GM19438 (cell line): ENCODE data around the gene CYTH1.
A peak's percentile ranks its signal among the peaks of the same experiment; 100 is the strongest.

Experiments used
- ATAC-seq: cut with Tn5 transposase; IDR thresholded peaks from one replicate; pipeline ENCODE4 v1.9.1; 2021; ENCODE audit warnings: low read depth; ENCODE audit not compliant: unreplicated experiment

CYTH1 gene

GRCh38 chr17:78719630-78720298, 62.3 kb downstream of the CYTH1 start:
- ATAC-seq = no peak

DNA sequence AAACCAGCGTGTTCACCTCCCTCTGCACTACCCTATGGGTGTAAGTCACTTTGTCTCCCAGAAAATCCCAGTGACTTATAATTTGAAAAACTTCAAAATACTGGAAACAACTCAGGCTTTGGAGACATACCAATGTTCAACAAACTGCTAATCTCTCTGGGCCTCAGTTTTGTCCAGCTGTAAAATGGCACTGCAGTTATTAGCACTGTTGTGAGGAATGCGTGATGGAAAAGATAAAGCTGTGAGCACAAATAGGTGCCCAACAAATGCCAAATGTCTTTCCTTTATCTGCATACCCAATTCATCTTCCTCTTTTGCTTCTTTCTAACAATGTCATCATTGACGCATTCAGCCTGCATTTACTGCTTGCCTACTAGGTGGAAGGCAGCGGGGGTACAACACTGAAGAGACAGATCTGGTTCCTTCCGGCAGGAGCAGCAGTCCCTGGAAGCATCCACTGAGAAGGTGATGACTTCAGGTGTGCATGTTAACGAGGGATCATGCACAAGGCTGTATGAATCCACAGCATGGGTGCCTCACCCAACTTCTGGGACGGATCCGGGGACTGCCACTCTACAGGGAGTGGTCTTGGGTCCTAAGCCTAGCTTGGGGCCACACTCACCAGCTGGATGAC, 63.4 kb downstream of the CYTH1 start:
- no peak for ATAC-seq

- no peak for ATAC-seq
Observed at GRCh38 chr17:78717431-78717980, 64.6 kb downstream of the CYTH1 start.

DNA sequence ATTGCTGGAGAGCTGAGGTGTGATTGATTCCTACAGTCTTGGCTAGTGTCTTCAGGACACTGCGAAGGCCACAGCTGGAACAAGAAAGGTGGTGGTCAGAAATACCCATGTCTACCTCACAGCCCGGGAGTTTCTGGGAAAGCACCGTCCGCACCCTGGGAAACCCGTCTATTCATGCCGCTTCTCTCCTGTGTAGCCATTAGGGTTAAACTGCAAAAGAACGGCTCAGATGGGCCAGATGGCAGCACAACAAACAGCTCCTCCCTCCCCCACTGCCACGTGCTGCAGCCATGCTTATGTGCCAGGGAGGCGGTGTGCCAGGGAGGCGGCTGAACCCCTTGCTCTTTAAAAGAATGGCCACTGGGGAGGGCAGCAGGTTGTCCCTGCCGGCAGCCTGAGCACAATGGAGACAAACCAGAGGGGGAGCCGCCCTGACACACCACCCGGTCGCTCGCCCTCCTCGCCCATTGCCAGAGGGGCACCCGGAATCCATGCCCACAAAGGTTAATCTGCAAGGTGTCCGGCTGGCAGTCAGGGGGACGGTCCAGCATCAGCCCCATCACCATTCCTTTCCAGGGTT, 65.2 kb downstream of the CYTH1 start:
- no peak for ATAC-seq

- ATAC-seq = no peak
Observed at GRCh38 chr17:78716292-78716691, 65.8 kb downstream of the CYTH1 start.

DNA sequence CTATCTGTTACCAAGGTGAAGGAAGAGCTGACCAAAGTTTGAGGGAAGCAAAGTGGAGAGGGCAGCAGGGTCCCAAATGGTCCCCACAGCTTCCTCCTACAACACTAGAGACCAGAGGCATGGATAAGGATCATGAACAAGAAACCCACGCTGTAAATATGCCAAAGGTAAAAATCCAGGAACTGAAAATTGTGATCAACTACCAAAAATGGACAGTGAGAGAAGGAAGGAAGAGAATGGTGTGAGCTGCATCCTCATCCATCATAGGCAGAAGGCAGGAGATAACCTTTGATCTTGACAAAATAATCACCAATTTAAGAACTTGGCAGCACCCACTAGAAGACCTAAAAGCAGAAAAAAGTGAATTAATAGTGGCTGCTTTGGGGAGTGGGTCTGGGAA, 66.2 kb downstream of the CYTH1 start:
- no peak for ATAC-seq

GRCh38 chr17:78715000-78715771, 66.9 kb downstream of the CYTH1 start:
- ATAC-seq = no peak

GRCh38 chr17:78714534-78714933, 67.5 kb downstream of the CYTH1 start:
- ATAC-seq = no peak

- no peak for ATAC-seq
Observed at GRCh38 chr17:78712043-78712442, 70.0 kb downstream of the CYTH1 start.

DNA sequence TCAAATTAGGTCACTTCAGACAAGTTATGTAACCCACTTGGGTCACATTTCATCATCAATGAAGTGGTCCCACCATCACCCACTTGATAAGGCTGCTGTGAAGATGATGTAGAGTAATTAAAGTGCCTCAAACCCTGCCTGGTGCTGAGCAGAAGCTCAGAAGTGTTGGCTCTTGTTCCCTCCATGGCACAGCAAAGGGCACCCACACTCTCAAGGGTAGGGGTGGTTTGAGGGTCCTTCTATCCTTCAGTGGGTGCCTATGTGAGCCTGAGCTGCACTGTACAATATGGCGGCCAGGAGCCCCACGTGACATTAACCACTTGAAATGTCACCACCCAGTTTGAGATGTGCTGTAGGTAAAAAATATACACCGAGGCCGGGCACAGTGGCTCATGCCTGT, 71.5 kb downstream of the CYTH1 start:
- no peak for ATAC-seq

DNA sequence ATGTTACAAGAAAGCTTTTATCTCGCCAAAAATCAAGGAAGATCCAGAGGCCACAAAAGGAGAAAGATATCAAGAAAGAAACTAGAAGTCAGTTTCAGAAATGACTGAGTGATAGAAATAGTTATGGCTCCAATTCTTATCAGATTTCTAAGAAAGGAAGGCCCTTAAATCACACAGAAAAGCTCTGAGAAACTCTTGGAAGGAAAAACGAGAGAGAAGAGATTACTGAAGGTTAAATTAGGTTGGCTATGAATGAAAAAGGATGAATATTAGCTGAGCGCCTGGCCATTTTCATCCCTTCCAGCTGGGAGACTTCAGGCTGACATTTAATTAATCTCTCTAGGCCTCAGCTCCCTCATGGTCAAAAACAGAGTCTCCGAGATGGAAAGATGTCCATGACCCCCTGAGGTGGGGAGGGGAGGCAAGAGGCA, 72.3 kb downstream of the CYTH1 start:
- ATAC-seq = no peak

DNA sequence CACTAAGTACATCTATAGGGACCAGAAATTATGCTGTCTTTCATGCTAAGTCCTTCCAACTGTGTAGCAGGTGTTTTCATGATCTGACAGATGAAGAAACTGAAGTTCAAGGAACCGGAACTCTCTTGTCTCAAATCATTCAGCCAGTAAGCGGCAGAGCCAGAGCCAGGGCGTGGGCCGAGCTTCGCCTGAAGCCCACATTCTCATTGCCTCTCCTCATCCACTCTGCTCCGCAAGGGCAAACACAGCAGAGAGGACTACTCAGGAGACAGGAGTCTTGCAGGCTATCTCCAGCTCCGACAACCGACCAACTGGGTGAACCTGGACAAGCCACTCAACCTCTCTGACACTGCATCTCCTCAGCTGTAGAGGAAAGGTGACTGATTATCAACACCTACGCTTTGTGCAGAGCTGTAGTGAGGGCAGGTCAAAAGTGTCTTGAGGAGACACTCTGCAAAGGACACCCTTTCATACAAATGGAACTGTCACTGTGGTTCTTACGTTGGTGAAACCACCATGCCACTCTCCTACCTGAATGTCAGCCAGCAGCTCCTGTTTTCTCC, 72.9 kb downstream of the CYTH1 start:
- ATAC-seq = peak; percentile 52

- no peak for ATAC-seq
Observed at GRCh38 chr17:78708510-78708973, 73.5 kb downstream of the CYTH1 start.

GRCh38 chr17:78707923-78708322, 74.2 kb downstream of the CYTH1 start:
- no peak for ATAC-seq

DNA sequence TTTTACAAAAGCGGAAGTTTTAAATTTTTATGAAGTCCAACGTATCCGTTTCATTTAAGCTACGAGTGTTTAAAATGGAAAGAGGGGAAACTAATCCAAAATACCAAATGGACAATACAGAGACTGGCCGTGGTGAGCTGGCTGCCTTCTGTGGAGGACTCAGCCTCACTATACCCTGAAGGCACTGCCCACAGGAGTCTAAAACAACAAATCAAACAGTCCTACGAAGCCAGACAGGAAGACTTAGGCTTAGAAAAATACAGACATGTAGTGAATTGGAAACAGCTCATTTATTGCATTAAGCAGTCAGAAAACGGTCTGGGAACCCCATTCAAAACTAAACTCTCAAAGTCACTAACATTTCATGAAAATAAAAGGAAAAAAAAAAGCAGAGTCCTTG, 75.1 kb downstream of the CYTH1 start:
- no peak for ATAC-seq

- peak; percentile 51 for ATAC-seq
Observed at GRCh38 chr17:78706271-78706915, 75.7 kb downstream of the CYTH1 start.

DNA sequence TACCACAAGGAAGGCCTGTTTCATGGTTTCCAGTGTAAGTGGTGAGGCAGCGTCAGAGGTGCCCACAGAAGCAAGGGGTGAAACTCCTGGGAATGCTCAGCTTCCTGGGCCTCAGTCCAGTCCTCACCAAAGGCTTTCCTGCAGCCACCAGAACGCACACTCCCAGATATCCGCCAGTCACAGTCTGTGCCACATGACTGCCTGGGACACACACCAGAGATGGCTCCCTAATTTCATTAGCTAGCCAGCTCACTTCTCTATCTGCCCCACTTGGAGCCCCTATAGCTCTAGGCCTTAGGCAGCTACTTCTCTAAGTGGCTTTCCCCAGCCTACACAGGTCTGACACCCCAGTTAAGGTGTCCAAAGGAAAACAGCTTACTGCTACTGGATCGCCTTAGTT, 77.0 kb downstream of the CYTH1 start:
- ATAC-seq = no peak

- ATAC-seq = no peak
Observed at GRCh38 chr17:78704594-78704993, 77.5 kb downstream of the CYTH1 start.

DNA sequence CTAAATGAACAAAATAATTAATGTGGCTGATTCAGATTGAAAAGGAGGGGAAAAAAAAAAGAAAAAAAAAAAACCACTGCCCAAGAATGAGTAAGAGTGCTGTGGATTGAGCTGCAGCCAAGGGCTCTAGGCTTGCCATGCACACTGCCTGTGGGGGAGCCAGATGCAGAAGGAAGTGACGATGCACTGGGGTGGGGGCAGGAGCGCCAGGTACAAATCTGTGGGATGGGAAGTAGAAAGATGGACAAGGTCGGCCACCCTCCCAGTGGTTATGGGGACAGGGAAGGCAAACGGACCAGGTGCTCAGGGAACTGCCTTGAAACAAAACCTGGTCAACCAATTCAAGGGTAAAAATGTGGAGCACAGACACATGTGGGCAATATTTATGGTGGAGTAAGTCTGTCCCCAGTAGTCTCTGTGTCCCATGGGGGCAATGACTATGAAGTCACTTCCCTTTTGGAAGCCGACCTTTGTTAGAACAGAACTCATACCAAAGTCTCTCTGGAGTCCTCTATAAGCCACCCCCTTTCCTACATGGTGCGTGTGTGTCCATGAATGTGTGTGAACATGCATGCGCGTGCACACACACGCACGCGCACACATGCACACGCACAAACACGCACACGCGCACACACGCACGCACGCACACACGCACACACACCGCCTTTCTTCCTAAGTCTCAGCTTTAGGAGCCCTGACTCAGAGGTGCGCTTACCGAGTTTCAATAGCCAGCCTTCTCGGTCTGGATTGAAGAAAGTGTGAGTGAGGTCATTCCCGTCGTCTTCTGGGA, 84.3 kb downstream of the CYTH1 start:
- no peak for ATAC-seq
